HEK293 (cell line): ENCODE measurements around the gene SYTL2.

Experiments
- CTCF ChIA-PET: fragments of 350-600 bp; formaldehyde crosslinking; extraction: SDS; loops from one replicate; lab custom pipeline; 2021; ENCODE audit warnings: antibody characterized with exemption; lab: Yijun Ruan, JAX
- POLR2A ChIA-PET: fragments of 300-600 bp; formaldehyde crosslinking; extraction: SDS; loops from one replicate; lab custom pipeline; 2020; ENCODE audit warnings: antibody characterized with exemption, inconsistent platforms; lab: Yijun Ruan, JAX
- H3K27ac ChIP-seq: fragments of 200-500 bp; sonication (Bioruptor generic); 2 replicates; pipeline ENCODE4 v1.5.1; 2014; ENCODE audit warnings: low read depth, low read length, control low read depth, inconsistent platforms; ENCODE audit errors: extremely low read depth
- H3K36me3 ChIP-seq, 2 experiments: fragments of 200-500 bp in 1 of 2; sonication (Bioruptor generic) in 1 of 2; 1 replicate in 1 of 2; 2 replicates in 1 of 2; pipeline ENCODE4 v1.5.1; 2014 to 2017; ENCODE audit warnings: inconsistent platforms in 2 of 2, low read length in 2 of 2; ENCODE audit not compliant: control insufficient read depth in 2 of 2, insufficient read depth in 1 of 2
- H3K4me1 ChIP-seq: fragments of 200-500 bp; sonication (Bioruptor generic); 2 replicates; pipeline ENCODE4 v1.5.1; 2014; ENCODE audit warnings: mild to moderate bottlenecking, low read length, inconsistent platforms; ENCODE audit not compliant: control insufficient read depth, insufficient read depth
- H3K4me3 ChIP-seq: 2 replicates; pipeline ENCODE4 v1.5.1; 2011; ENCODE audit warnings: low read depth, mild to moderate bottlenecking, control low read depth, low read length, moderate library complexity
- H3K9me3 ChIP-seq: fragments of 200-500 bp; sonication (Bioruptor generic); 2 replicates; pipeline ENCODE4 v1.5.1; 2014; ENCODE audit warnings: low read depth, low read length, inconsistent platforms; ENCODE audit not compliant: control insufficient read depth, insufficient read depth
- MZF1 ChIP-seq: fragments of 450-650 bp; formaldehyde crosslinking; IDR thresholded peaks from 2 replicates; pipeline ENCODE4 v1.5.1; 2017; ENCODE audit warnings: missing biosample characterization, missing genetic modification characterization, borderline replicate concordance
- PATZ1 ChIP-seq: fragments of 450-650 bp; formaldehyde crosslinking; IDR thresholded peaks from 2 replicates; pipeline ENCODE4 v1.5.1; 2016; ENCODE audit warnings: missing biosample characterization, missing genetic modification characterization
- PRDM4 ChIP-seq: fragments of 450-650 bp; formaldehyde crosslinking; IDR thresholded peaks from 2 replicates; pipeline ENCODE4 v1.5.1; 2017; ENCODE audit warnings: missing biosample characterization, missing genetic modification characterization
- SP3 ChIP-seq: fragments of 450-650 bp; formaldehyde crosslinking; IDR thresholded peaks from 2 replicates; pipeline ENCODE4 v1.5.1; 2016; ENCODE audit warnings: missing biosample characterization, missing genetic modification characterization
- SP7 ChIP-seq: fragments of 450-650 bp; formaldehyde crosslinking; IDR thresholded peaks from 2 replicates; pipeline ENCODE4 v1.5.1; 2016; ENCODE audit warnings: missing biosample characterization, missing genetic modification characterization
- YY2 ChIP-seq: fragments of 450-650 bp; formaldehyde crosslinking; IDR thresholded peaks from 2 replicates; pipeline ENCODE4 v1.5.1; 2016; ENCODE audit warnings: missing biosample characterization, missing genetic modification characterization
- ZBTB48 ChIP-seq: fragments of 450-650 bp; formaldehyde crosslinking; IDR thresholded peaks from 2 replicates; pipeline ENCODE4 v1.5.1; 2016; ENCODE audit warnings: missing biosample characterization, missing genetic modification characterization
- ZNF26 ChIP-seq: fragments of 450-650 bp; formaldehyde crosslinking; IDR thresholded peaks from 2 replicates; pipeline ENCODE4 v1.5.1; 2016; ENCODE audit warnings: missing biosample characterization, missing genetic modification characterization
- ZNF335 ChIP-seq: fragments of 450-650 bp; formaldehyde crosslinking; conservative IDR thresholded peaks from 2 replicates; pipeline ENCODE4 v1.5.1; 2016; ENCODE audit warnings: missing biosample characterization, missing genetic modification characterization
- ZNF391 ChIP-seq: fragments of 450-650 bp; formaldehyde crosslinking; IDR thresholded peaks from 2 replicates; pipeline ENCODE4 v1.5.1; 2016; ENCODE audit warnings: low read depth, missing biosample characterization, missing genetic modification characterization, borderline replicate concordance
- ZNF394 ChIP-seq: fragments of 450-650 bp; formaldehyde crosslinking; IDR thresholded peaks from 2 replicates; pipeline ENCODE4 v1.5.1; 2016; ENCODE audit warnings: missing biosample characterization, missing genetic modification characterization, mild to moderate bottlenecking, moderate library complexity, borderline replicate concordance
- ZNF785 ChIP-seq: fragments of 450-650 bp; formaldehyde crosslinking; IDR thresholded peaks from 2 replicates; pipeline ENCODE4 v1.5.1; 2016; ENCODE audit warnings: missing biosample characterization, missing genetic modification characterization
- ZNF830 ChIP-seq: fragments of 450-650 bp; IDR thresholded peaks from 2 replicates; pipeline ENCODE4 v1.5.0; 2018; ENCODE audit warnings: missing biosample characterization, missing genetic modification characterization, low read depth, mild to moderate bottlenecking, moderate library complexity

Gene SYTL2

GRCh38 chr11:85685820-85686459, 125.0 kb downstream of the SYTL2 start, which contains the start of gene CCDC89 (continued):
- TF ChIP-seq ZNF830 (tag by site-specific recombination) (no peak), ZBTB48 (peak; percentile 63; the same call in 1 of the 2 replicates), MZF1 (tag by site-specific recombination) (peak; percentile 100), YY2 (tag by site-specific recombination) (no peak), SP3 (tag by site-specific recombination) (0 out of 2 replicates have a peak, but pooled peaks have one; percentile 13), ZNF785 (tag by site-specific recombination) (no peak), ZNF26 (tag by site-specific recombination) (no peak), SP7 (tag by site-specific recombination) (0 out of 2 replicates have a peak, but pooled peaks have one; percentile 24), PATZ1 (tag by site-specific recombination) (0 out of 2 replicates have a peak, but pooled peaks have one; percentile 27)

GRCh38 chr11:85685125-85685819, 125.7 kb downstream of the SYTL2 start:
- H3K27ac ChIP-seq: peak overlapping the region; percentile 70
- H3K4me1 ChIP-seq: no peaks in the 10 kb centered on the region
- H3K36me3 ChIP-seq: no peaks in the 10 kb centered on the region
- ChIA-PET CTCF (interaction anchor here (0.6 to 2.6 kb wide), 5 partner anchors 9 to 169 kb away, joined by 3 to 7 read pairs (median 5); partner anchors contain the start of gene CCDC83), POLR2A (interaction anchor here (1.5 kb wide), 1 partner anchor 57 kb away, joined by 4 read pairs; the partner anchor contains the start of gene TMEM126B)
- peak overlapping the region; percentile 31 for H3K4me3 ChIP-seq
- peak; percentile 67; the same call in 1 of the 2 replicates for TF ChIP-seq ZNF394 (tag by site-specific recombination)
- TF ChIP-seq ZNF391 (tag by site-specific recombination): no peak
- TF ChIP-seq PRDM4 (tag by site-specific recombination): peak; percentile 75
- peak; percentile 76 for TF ChIP-seq ZNF335 (tag by site-specific recombination)
- no peaks in the 10 kb centered on the region for H3K9me3 ChIP-seq
